Right lobe of liver (tissue), 6 donors: ENCODE measurements around the gene AUH. TPM values are rescaled to one million over a fixed set of nuclear protein-coding genes. Genes with fewer than 3 reads are reported as not detected.

Experiments used
- ATAC-seq, 4 donors: fragments of 200-7000 bp; cut with Tn5 transposase; one replicate each; pipeline ENCODE4 v1.9.1; 2020; ENCODE audit warnings: mild to moderate bottlenecking in 4 of 4, moderate library complexity in 4 of 4
- DNase-seq, 3 donors: peaks; one replicate each; pipeline ENCODE4 v3.0.0-alpha.2; 2020
- H3K27ac ChIP-seq, 3 donors: fragments of 200-600 bp; one replicate each; pipeline ENCODE4 v1.8.0; 2022
- H3K27me3 ChIP-seq, 2 donors: fragments of 200-600 bp; one replicate each; pipeline ENCODE4 v1.8.0; 2022
- H3K36me3 ChIP-seq, 4 donors: fragments of 200-600 bp; sonication (generic) in 1 of 4; one replicate each; pipeline versions ENCODE4 v1.5.1 to v1.8.0; 2017 to 2022; ENCODE audit warnings: control low read depth in 1 of 4
- H3K4me1 ChIP-seq, 4 donors: fragments of 200-600 bp; sonication (generic) in 1 of 4; one replicate each; pipeline versions ENCODE4 v1.5.1 to v1.8.0; 2017 to 2022; ENCODE audit warnings: control low read depth in 1 of 4
- H3K4me3 ChIP-seq, 3 donors: fragments of 200-600 bp; one replicate each; pipeline ENCODE4 v1.8.0; 2022
- H3K9me3 ChIP-seq, 4 donors: fragments of 200-600 bp; sonication (generic) in 1 of 4; one replicate each; pipeline versions ENCODE4 v1.5.1 to v1.8.0; 2017 to 2022; ENCODE audit warnings: control low read depth in 1 of 4
- CTCF ChIP-seq, 4 donors: fragments of 200-600 bp in 3 of 4; fragments of 450-650 bp in 1 of 4; IDR thresholded peaks; one replicate each; pipeline versions ENCODE4 v1.5.1 to v1.8.0; 2016 to 2022; ENCODE audit warnings: antibody characterized with exemption in 4 of 4, mild to moderate bottlenecking in 2 of 4
- POLR2A ChIP-seq: fragments of 450-650 bp; IDR thresholded peaks from one replicate; pipeline ENCODE4 v1.6.1; 2017; ENCODE audit warnings: antibody characterized with exemption, mild to moderate bottlenecking
- WGBS: methylation state at CpG from one replicate; pipeline ENCODE4 v1.1.6; 2018; ENCODE audit warnings: low coverage, low lambda C conversion rate; ENCODE audit not compliant: insufficient coverage; ENCODE audit errors: missing lambda C conversion rate; 5-methylcytosine and 5-hydroxymethylcytosine counted together
- intact Hi-C, 2 donors: fragments of 100-400 bp; cut with DNase I; formaldehyde crosslinking; loops; one replicate each; pipeline versions ENCODE4 v1.11.2 to v1.14.1; 2022
- total RNA-seq, 6 experiments: library from RNA; depleted of rRNA in 2 of 6; stranded (reverse); fragments of >200 nt in 2 of 6; fragmentation: NEBNext Ultra II Directional in 3 of 6; extraction: Animal tissue kit (Norgen Biotek cat#: 25700) in 3 of 6; gene quantifications; one replicate each; pipeline versions ENCODE4 v1.1.0 to v1.2.4, GENCODE V29; 2016 to 2023
- donor health status: DM: no; HTN: yes; CAD: no.
- donor health status: DM: no; HTN: no; CAD: no.
- donor health status: DM: no; HTN: no; CAD: no.
- donor health status: DM: no; HTN: yes; CAD: no.
- donor health status: DM: no; HTN: yes; CAD: no.

AUH gene
- total RNA-seq, 6 experiments from 2014 or later = 12.0 to 22.4 (median 18.4) TPM

GRCh38 chr9:91212596-91213243 is 149.0 kb downstream of the AUH start:
- H3K4me3 ChIP-seq = peak overlapping the region in 2 of 3 donors; percentile 29 to 37
- intact Hi-C loops = no loop called here
- no peak for TF ChIP-seq POLR2A
- no peak for TF ChIP-seq CTCF (IDR thresholded peaks at IDR 0.05)
- 62% methylated on average over 7 of the region's 10 CpGs for WGBS
- DNase-seq (no peak), ATAC-seq (no peak)
- no peaks in the 10 kb centered on the region for H3K27me3 ChIP-seq
- no peaks in the 10 kb centered on the region for H3K36me3 ChIP-seq
- H3K4me1 ChIP-seq = peaks cover 0 to 36% (median 11%) of the 10 kb centered on the region in 4 donors
- peak overlapping the region; percentile 88 to 98 (median 93) for H3K27ac ChIP-seq
- no peaks in the 10 kb centered on the region for H3K9me3 ChIP-seq

- Histone ChIP-seq H3K27me3 (no peaks in the 10 kb centered on the region), H3K4me3 (peak overlapping the region; percentile 8 to 37 (median 29)), H3K9me3 (no peaks in the 10 kb centered on the region), H3K4me1 (peaks cover 0 to 44% (median 15%) of the 10 kb centered on the region in 4 donors), H3K36me3 (no peaks in the 10 kb centered on the region), H3K27ac (peak overlapping the region; percentile 88 to 98 (median 93))
- TF ChIP-seq POLR2A (peak; percentile 39), CTCF (IDR thresholded peaks at IDR 0.05) (no peak)
- 19% methylated on average over 5 of the region's 5 CpGs for WGBS
- DNase-seq = peak; percentile 49 to 68 (median 64)
- ATAC-seq = peak; percentile 44 to 72 (median 55)
- intact Hi-C loops = no loop called here
Observed at GRCh38 chr9:91211919-91212318, 149.8 kb downstream of the AUH start.

- H3K4me3 ChIP-seq = peak overlapping the region; percentile 8 to 44 (median 39)
- ATAC-seq (peak; percentile 63 to 85 (median 70)), DNase-seq (peak; percentile 71 to 88 (median 87))
- TF ChIP-seq CTCF (IDR thresholded peaks at IDR 0.05) (no peak), POLR2A (no peak)
- intact Hi-C loops = no loop called here
- no peaks in the 10 kb centered on the region for H3K9me3 ChIP-seq
- H3K27me3 ChIP-seq = no peaks in the 10 kb centered on the region
- 31% methylated on average over 7 of the region's 7 CpGs for WGBS
- H3K4me1 ChIP-seq = peaks cover 0 to 48% (median 16%) of the 10 kb centered on the region in 4 donors
- peak overlapping the region; percentile 88 to 98 (median 93) for H3K27ac ChIP-seq
- no peaks in the 10 kb centered on the region for H3K36me3 ChIP-seq
Observed at GRCh38 chr9:91211414-91211813, 150.3 kb downstream of the AUH start.

GRCh38 chr9:91210318-91210717 is 151.4 kb downstream of the AUH start:
- Histone ChIP-seq H3K36me3 (no peaks in the 10 kb centered on the region), H3K4me3 (peak overlapping the region; percentile 10 to 44 (median 39)), H3K4me1 (peaks cover 0 to 51% (median 16%) of the 10 kb centered on the region in 4 donors), H3K27me3 (no peaks in the 10 kb centered on the region), H3K27ac (peak overlapping the region; percentile 92 to 98 (median 93)), H3K9me3 (no peaks in the 10 kb centered on the region)
- DNase-seq (peak in 1 of 3 donors; percentile 78), ATAC-seq (peak; percentile 55 to 79 (median 68))
- TF ChIP-seq POLR2A (peak; percentile 77), CTCF (IDR thresholded peaks at IDR 0.05) (no peak)
- intact Hi-C loops = no loop called here
- 25% methylated on average over 6 of the region's 6 CpGs for WGBS
